ENCODE measurements around the gene FBXL19.
A peak's percentile ranks its signal among the peaks of the same experiment; 100 is the strongest.
"Not testable (repeated sequence)": the region's sequence is repeated elsewhere in the genome, so short reads cannot be mapped to it uniquely, and the experiment has no call there.

FBXL19 gene

DNA sequence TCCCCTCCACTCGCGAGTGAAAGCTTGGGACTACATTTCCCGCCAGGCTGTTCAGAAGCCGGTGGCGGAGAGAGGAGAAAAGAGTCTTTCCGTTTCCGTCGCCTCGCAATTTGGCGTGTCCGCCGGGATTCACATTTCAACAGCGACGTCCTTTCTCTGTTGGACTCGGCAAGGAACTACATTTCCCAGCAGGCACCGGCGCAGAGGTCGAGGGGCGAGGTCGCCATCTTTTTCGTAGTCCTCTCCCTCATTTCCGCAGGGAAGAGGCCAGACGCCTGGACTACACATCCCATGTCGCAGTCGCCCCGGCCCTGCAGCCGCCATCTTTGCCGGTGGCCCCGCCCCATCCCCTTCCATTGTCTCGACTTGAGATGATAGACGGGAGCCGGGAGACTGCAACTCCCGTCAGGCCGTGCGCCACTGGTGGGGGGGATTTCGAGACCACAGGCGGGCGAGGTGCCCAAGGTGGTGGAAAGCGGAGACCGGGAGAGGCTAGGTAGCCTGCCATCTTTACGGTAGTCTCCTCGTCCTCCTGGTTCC lies 882 bp upstream of the FBXL19 start:
- DNase-seq, result peak; percentile 96

DNA sequence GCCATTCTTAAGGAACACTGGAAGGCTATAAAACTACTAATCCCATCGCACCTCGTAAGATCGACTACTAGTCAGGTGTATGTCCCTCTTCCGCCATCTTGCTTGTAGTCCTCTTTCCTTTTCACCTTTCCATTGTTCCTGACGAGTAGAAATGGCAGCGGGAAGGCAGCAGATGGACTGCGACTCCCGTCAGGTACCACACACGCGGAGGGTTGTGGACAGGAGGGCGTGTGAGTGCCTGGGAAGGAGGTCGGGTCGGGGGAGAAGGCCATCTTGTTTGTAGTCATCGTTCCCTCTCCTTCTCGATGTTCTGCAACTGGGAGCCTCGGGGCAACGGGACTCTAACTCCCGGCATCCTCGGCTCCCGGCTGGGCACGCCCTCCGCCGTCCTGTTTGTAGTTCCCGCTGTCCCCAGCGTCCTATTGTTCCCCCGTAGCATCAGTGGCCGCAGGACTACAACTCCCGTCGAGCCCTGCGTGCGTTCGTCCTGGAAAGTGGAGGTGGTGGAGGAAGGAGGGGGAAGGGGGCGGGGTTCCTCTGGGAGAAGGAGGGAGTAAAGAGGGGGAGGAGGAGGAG lies 324 bp upstream of the FBXL19 start:
- DNase-seq, result peak; percentile 99

DNA sequence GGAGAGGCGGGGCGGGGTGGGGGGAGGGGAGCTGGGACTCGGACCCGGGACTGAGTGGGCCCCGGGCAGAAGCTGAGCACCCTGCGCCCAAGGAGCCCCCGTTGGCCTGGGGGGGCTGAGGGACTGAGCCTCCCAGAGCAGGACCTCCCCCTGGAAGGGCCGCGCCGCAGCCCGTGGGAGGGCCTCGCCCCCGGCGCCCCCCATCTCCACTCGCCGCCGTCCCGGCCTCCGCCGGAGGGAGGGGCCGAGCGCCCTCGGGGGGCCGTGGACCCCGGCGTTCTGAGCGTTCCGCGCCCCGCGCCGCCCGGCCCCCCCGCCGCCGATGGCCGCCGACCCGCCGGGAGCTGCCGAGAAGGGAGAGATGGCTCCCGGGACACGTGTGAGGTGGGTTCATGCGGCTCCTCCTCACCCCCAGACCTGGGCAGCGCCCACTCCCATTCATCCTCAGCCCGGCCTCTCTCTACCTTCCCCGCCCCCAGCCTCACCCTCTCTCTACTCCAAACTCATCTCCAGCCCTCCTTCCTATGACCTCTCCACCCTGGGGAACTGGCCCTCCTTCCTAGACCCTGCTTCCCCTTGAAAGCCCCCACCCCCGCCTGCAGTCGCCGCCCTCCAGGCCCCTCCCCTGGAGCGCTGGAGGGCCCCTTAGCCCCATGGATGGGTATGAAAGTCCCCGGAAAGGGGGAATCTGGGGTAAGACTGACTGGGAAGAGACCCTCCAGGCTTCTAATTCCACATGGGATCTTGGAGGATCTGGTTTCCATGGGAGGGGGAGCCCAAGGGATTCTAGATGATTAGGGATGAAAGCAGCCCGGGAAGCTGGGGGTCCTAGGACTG lies 922 bp downstream of the FBXL19 start:
- no peak for DNase-seq

DNA sequence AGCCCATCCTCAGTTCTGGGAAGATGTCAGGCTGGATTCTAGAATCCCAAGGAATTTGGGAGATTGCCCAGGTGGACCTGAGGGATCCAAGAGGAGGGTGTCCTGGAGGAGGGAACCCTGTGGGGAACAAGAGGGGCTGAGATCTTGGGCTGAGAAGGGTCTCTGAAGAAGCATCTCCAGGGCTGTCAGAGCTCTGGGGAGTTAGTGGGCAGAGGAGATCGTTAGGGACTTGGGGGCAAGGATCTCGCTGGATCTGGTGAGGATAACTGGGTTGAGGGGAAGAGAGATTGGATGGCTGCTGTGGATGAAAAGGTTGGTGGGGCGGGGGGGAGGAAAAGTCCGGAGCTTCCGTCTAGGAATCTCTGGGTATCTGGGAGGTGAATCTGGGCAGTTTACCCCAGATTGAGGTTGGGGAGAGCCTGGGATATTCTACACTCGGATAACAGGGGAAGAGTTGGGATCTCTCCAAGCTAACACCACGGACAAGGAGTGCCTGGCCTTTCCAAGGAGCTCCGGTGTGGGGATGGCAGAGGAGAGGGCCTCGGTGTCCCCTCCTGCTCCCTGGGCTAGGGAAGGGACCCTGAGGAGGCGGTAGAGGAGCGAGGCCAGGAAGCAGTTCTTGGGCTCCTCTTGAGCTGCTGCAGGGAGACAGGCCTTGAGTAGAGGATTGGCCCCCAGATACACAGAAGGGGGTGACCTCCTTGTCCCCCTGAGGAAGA lies 1.7 kb downstream of the FBXL19 start:
- no peak for DNase-seq

DNA sequence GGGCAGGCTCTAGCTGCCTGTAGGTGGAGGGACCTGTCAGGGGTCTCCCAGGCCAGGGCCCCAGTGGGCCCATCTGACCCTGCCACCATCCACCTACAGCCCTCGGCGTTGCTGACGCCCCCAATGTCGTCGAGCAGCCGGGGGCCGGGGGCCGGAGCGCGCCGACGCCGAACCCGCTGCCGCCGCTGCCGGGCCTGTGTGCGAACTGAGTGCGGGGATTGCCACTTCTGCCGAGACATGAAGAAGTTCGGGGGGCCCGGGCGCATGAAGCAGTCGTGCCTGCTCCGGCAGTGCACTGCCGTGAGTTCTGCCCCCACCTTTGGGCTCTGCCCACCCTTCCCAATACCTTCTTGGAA lies 2.2 kb downstream of the FBXL19 start:
- no peak for DNase-seq

DNA sequence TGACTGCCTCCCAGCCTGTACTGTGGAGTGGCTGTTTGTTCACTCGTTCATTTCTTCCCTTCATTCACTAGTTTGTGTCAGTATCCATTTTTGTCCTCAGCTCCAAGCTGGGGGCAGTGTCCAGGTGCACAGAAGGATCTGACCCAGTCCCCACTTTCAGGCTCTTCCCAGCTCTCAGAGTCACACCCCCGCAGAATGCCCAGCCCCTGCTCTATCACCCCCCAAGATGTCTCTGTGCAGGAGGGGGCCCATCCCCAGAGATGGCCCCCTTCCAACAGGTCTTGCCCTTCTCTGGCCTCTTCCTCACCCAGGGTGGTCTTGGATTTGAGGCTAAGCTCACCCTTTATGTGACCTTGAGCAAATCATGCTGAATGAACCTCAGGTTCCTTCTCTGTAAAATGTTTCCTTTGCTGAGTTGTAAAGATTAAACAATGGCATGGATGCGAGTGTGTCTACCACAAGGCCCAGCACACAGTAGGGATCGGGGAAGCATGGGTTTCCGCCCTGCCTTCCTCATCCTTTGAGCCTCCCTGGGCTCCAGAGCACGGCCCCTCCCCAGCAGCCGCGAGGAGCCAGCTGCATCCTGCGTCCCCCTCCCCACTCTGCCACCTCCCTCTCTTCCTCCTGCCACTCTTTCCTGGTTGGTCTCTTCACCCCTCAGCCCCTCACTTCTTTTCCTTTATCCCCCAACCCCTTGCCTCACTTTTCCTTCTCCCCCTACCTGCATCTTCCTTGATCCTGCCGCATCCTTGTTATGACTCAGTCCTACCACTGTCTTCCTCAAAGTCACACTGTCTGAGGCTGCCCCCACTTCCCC lies 2.8 kb downstream of the FBXL19 start:
- no peak for DNase-seq

DNA sequence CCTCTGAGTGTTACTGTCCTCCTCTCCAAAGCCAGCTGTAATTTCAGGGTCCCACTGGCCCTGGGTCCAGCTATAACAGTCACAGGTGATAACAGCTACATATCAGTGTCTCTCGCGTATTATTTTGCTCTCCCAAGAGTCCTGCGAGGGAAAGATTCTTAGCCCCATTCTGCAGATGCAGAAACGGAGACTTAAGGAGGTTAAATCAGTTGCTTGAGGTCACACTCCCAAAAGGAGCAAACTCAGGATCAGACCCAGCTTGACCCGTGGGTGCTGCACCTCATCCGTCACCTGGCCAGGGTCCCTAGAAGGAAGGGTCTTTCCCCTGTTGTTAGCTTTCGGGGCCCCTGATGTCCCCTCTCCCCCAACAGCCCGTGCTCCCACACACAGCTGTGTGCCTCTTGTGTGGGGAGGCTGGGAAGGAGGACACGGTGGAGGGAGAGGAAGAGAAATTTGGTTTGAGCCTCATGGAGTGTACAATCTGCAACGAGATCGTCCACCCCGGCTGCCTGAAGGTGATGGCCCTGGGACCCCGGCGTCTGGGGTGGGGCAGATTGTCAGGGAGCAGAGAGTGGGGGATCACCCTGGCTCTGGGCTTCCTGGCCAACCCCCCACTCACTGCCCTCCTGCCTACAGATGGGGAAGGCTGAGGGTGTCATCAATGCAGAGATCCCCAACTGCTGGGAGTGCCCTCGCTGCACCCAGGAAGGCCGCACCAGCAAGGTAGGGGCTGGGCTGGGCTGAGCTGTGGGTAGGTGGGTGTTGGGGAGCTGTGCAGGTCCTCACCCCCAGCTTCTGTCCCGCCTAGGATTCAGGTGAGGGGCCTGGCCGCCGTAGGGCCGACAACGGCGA lies 3.8 kb downstream of the FBXL19 start:
- DNase-seq, result no peak

DNA sequence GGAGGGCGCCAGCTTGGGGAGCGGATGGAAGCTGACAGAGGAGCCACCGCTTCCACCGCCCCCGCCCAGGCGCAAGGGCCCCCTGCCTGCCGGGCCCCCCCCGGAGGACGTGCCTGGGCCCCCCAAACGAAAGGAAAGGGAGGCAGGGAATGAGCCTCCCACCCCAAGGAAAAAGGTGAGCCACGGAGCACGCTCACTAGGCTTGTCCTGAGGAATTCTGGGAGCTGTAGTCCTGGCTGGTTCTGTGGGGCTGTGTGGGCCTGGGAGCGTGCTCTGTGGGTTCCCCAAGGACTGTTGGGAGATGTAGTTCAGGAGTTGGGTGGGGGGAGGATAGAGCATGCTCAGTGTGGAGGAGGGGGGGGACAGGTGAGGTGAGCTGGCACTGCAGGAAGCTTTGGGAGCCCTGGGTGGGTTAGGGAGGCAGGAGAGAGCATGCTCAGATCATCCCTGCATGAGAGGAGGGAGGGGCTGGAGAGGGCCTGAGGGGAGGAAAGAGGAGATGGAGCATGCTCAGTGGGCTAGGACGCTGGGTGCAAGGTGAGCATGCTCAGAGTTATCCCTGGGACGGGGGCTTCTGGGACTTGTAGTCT lies 4.5 kb downstream of the FBXL19 start:
- DNase-seq, result peak; percentile 48

DNA sequence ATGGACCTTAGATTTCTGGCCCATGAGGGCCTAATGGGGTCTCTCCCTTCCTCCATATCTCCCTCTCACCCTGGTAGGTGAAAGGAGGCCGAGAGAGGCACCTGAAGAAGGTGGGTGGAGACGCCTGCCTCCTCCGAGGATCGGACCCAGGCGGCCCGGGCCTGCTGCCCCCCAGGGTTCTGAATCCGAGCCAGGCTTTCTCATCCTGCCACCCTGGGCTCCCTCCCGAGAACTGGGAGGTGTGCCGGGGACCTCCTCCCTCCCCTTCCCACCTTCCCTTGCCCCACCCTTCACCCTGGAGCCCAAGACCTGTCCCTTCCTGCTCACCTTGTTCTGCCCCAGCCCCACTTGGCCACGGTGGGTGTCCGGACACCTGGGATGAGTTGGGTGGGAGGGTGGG lies 5.0 kb downstream of the FBXL19 start:
- DNase-seq, result no peak

DNA sequence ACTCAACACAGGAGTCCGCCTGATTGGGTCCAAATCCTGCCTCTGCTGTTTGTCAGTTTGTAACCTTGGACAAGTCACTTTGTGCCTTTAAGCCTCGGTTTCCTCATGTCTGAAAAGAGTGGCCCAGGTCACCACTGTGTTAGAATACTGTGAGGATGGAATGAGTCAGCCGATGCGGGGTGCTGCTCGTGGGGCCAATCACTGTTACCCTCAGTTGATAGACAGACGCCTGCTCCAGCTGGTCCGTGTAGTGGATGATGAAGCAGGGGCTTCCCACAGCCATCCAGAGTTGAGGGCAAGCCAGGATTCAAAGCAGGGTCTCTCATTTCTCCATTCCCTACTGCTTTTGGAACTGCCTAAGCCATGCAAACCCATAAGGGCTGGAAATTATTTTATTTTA lies 5.8 kb downstream of the FBXL19 start:
- no peak for DNase-seq

DNA sequence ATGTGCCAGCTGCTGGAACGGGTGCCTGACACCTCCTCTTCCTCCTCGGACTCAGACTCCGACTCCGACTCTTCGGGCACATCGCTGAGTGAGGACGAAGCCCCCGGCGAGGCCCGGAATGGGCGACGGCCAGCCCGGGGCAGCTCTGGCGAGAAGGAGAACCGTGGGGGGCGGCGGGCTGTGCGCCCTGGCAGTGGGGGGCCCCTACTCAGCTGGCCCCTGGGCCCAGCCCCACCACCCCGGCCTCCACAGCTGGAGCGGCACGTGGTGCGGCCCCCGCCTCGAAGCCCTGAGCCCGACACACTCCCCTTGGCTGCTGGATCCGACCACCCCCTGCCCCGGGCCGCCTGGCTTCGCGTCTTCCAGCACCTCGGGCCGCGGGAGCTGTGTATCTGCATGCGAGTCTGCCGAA lies 6.8 kb downstream of the FBXL19 start:
- DNase-seq, result no peak

DNA sequence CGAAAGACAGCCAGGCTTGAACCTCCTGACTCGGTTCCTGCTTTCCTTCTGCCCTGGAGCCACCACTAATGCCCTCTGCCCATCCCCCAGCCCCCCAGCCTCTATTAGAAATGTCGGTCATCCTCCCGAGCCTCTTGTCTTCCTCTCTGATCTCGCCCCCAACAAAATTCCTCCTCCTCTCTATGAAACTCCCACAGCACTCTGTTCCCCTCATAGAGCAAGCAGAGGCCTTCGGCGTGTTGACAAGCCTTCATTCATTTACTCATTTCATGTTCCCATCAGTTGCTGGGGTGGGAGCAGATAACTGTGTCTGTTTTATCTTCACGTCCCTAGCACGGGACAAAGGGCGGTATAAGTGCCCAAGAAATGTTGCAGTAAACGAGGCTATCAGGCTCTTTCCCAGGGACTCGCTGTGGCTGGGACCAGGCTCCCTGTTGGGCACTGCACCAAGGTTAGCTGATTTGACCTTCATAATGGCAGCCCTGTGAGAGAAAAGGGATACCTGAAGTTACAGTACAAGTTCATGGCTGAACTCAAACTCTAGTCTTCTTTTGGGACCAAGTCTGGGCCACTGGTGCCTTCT lies 7.8 kb downstream of the FBXL19 start:
- no peak for DNase-seq

DNA sequence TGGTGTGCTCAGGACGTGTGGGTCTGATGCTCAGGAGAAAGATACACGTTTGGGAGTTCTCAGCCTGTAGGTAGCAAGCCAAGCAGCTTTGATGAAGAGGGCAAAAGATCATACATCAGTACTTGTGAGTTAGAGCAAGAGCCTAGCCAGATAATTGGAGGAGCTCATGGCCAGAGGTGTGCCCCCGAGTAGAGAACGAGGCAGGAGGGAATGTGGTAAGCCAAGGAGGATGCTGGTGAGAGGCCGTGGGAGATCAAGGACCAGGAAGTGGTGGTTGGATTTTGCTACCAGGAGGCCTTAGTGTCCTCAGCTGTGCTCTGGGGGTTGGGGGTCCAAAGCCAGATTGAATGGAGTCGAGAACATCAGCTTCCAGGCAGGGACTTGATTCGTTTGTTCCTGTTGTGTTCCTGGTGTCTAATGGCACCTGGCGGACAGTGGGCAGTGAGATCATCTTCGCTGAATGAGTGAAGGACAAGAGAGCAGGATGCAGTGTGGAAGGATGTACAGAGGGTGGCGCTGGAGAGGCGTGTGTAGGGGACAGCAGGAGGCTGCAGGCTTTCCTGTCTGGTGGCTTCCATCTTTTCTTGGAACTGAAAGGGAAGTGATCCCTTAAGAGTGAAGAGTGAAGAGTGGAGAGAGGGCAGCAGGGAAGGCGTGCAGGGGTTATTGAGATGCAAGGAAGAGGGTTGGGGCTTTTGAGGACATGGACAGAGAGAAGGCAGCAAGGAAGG lies 11.6 kb downstream of the FBXL19 start:
- no peak for DNase-seq

DNA sequence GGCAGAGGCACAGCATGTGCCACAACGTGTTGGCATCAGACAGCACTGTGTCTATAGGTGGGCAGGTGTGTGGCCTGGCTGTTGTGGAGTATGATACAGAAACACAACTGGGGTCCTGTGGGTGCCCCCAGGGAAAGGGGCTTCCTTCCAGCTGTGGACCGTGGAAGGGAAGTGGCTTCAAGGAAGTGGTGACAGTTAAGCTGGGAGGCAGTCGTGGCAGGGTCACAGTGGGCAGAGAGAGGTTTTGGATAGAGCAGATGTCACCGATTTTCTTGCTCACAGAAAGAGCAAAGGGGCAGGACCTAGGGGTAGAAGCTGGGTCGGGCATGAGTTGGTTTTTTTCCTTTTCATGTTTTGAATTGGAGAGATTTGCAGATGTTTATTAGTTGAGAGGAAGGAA lies 14.3 kb downstream of the FBXL19 start:
- DNase-seq, result no peak

DNA sequence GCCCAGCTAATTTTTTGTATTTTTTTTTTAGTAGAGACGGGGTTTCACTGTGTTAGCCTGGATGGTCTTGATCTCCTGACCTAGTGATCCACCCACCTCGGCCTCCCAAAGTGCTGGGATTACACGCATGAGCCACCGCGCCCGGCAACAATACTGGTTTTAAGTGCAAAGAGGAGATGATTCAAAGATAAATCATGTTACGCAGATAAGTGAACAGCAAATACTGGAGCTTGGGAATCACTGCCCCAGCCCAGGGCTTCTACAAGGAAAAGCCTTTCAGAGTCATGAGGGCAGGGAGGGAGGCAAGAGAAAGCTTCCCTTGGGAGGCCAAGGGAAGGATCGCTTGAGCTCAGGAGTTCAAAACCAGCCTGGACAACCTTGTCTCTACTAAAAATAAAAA lies 16.2 kb downstream of the FBXL19 start:
- not testable (repeated sequence) for DNase-seq

DNA sequence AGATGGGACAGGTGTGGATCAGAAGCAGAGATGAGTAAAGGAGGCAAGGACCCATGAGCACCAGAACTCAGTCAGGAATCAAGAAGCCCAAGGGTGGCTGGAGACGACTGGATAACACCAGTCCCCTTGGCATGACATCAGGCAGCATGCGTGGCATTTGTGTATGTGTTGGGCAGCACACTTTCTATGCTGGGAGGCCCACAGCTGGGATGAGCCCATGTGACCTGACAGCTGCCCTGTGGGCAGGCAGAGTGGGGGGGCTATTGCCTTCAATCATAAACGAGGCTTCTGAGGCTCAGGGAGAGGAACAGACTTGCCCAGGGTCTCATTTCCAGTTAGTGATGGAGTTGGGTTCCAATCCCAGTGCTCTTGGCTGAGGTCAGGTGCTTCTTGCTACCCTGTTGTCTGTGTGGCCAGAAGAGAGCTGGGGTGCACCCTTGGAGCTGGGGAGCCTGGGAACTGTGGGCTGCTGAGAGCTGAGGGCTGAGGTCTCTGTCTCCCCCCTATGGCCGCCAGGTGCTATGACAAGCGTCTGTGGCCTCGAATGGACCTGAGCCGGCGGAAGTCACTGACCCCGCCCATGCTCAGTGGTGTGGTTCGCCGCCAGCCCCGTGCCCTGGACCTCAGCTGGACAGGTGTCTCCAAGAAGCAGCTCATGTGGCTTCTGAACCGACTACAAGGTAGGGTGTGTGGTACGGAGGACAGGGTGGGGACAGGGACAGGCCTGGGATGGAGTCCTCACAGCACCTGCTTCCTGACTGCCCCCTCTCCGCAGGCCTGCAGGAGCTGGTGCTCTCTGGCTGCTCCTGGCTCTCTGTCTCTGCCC lies 18.4 kb downstream of the FBXL19 start:
- peak; percentile 62 for DNase-seq

DNA sequence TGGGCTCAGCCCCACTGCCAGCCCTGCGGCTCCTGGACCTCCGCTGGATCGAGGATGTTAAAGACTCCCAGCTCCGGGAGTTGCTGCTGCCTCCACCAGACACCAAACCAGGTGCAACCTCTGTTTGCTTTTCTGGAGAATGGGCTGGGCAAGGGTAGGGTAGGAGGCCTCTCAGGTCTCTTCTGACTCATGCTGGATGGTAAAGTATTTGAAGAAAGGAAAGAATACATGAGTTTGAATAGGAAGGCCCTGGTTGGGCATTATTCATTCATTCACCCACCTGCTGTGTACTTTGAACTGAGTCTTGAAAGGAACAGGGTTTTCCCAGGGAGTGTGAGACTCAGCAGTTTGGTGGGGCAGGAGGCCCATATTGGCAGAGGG lies 19.0 kb downstream of the FBXL19 start:
- DNase-seq, result no peak

DNA sequence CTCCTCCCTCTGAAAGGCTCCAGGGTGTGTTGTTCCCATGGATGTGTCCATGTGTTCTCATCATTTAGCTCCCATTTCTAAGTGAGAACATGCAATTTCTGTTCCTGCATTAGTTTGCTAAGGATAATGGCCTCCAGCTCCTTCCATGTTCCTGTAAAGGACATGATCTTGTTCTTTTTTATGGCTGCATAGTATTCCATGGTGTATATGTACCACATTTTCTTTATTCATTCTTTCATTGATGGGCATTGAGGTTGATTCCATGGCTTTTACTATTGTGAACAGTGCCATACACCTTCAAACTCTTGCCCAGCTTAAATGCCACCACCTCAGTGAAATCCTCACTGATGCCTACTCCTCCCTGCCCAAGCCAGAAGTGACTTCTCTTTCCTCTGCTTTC lies 21.0 kb downstream of the FBXL19 start:
- DNase-seq, result no peak

All from right kidney (tissue), 1 donor.